DOHH2 (cell line): Measurements from ENCODE around the gene DENND1A.

ENCODE experiments used
- H3F3A ChIP-seq: fragments of 200-600 bp; sonication (generic), shearing (Covaris generic); 2 replicates; pipeline ENCODE4 v1.6.0; 2016; ENCODE audit warnings: antibody characterized with exemption, mild to moderate bottlenecking; ENCODE audit not compliant: control insufficient read depth, insufficient read depth
- H3K27ac ChIP-seq: fragments of 200-600 bp; sonication (generic); 2 replicates; pipeline ENCODE4 v1.5.1; 2014; ENCODE audit warnings: low read depth, mild to moderate bottlenecking, low read length, moderate library complexity
- H3K27me3 ChIP-seq: fragments of 200-600 bp; sonication (generic); 2 replicates; pipeline ENCODE4 v1.6.1; 2014; ENCODE audit warnings: mild to moderate bottlenecking, low read length, mixed read lengths; ENCODE audit not compliant: control insufficient read depth
- H3K36me3 ChIP-seq: fragments of 200-600 bp; sonication (generic); 2 replicates; pipeline ENCODE4 v1.6.1; 2014; ENCODE audit warnings: mild to moderate bottlenecking, low read length, moderate library complexity, mixed read lengths; ENCODE audit not compliant: control insufficient read depth
- H3K4me1 ChIP-seq: fragments of 200-600 bp; sonication (generic); 2 replicates; pipeline ENCODE4 v1.6.1; 2014; ENCODE audit warnings: mild to moderate bottlenecking, low read length, mixed read lengths; ENCODE audit not compliant: control insufficient read depth
- H3K4me2 ChIP-seq: fragments of 200-600 bp; sonication (generic); 2 replicates; pipeline ENCODE4 v1.6.0; 2014; ENCODE audit warnings: mild to moderate bottlenecking, low read length, moderate library complexity
- H3K4me3 ChIP-seq: fragments of 200-600 bp; sonication (generic); 2 replicates; pipeline ENCODE4 v1.5.1; 2014; ENCODE audit warnings: mild to moderate bottlenecking, low read length, mixed read lengths
- H3K79me2 ChIP-seq: fragments of 200-600 bp; sonication (generic); 2 replicates; pipeline ENCODE4 v1.6.1; 2014; ENCODE audit warnings: mild to moderate bottlenecking, low read length, mixed read lengths; ENCODE audit not compliant: control insufficient read depth
- H3K9me2 ChIP-seq: fragments of 200-600 bp; sonication (generic); replicated peaks from 2 replicates; pipeline ENCODE4 v1.6.1; 2014; ENCODE audit warnings: mild to moderate bottlenecking, low read length, mixed read lengths; ENCODE audit not compliant: control insufficient read depth
- H3K9me3 ChIP-seq: fragments of 200-600 bp; sonication (generic); 2 replicates; pipeline ENCODE4 v1.6.1; 2014; ENCODE audit warnings: antibody characterized with exemption, low read length, mixed read lengths; ENCODE audit not compliant: control insufficient read depth, insufficient read depth
- H4K20me1 ChIP-seq: fragments of 200-600 bp; sonication (generic); 2 replicates; pipeline ENCODE4 v1.6.0; 2014; ENCODE audit warnings: low read depth, mild to moderate bottlenecking, antibody characterized with exemption, low read length, moderate library complexity; ENCODE audit not compliant: control insufficient read depth, insufficient read depth
- EZH2phosphoT487 ChIP-seq: fragments of 200-600 bp; sonication (generic); IDR thresholded peaks from 2 replicates; pipeline ENCODE4 v1.6.1; 2017; ENCODE audit warnings: borderline replicate concordance, mild to moderate bottlenecking, antibody characterized with exemption, low read length, moderate library complexity, mixed read lengths
- TF ChIP-seq, protein P1 (sequence below): fragments of 200-600 bp; sonication (generic); IDR thresholded peaks from one replicate; pipeline ENCODE4 v1.5.1; 2014; ENCODE audit warnings: antibody characterized with exemption, mild to moderate bottlenecking, low read depth, low read length; ENCODE audit not compliant: poor library complexity, severe bottlenecking

Gene DENND1A

DNA sequence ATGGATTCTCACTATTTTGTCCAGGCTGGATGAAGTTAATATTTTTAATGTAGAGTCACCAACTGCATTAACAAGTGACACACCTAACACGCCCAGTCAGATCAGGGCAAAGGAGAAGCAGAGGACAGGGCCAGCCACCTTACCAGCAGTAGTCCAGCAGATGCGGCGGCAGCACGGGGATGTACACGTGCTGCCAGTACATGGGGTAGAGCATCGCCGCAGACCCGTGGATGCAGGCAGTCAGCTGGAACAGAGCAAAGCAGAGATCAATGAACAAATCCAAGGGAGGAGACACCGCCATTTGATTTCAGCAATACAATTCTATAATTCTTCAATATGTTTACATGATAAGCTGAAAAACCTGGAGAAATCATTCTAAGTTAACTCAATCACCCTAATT, 299.7 kb downstream of the DENND1A start:
- TF ChIP-seq, protein P1, sequence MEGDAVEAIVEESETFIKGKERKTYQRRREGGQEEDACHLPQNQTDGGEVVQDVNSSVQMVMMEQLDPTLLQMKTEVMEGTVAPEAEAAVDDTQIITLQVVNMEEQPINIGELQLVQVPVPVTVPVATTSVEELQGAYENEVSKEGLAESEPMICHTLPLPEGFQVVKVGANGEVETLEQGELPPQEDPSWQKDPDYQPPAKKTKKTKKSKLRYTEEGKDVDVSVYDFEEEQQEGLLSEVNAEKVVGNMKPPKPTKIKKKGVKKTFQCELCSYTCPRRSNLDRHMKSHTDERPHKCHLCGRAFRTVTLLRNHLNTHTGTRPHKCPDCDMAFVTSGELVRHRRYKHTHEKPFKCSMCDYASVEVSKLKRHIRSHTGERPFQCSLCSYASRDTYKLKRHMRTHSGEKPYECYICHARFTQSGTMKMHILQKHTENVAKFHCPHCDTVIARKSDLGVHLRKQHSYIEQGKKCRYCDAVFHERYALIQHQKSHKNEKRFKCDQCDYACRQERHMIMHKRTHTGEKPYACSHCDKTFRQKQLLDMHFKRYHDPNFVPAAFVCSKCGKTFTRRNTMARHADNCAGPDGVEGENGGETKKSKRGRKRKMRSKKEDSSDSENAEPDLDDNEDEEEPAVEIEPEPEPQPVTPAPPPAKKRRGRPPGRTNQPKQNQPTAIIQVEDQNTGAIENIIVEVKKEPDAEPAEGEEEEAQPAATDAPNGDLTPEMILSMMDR = no peak
- no peak for TF ChIP-seq EZH2phosphoT487
- H3K79me2 ChIP-seq = no peaks in the 10 kb centered on the region
- H3K4me2 ChIP-seq = no peak overlapping the region
- H4K20me1 ChIP-seq = no peaks in the 10 kb centered on the region
- no peaks in the 10 kb centered on the region for H3K27me3 ChIP-seq
- H3F3A ChIP-seq = no peaks in the 10 kb centered on the region
- no peak overlapping the region for H3K4me3 ChIP-seq
- no peak overlapping the region for H3K27ac ChIP-seq
- peaks cover 5% of the 10 kb centered on the region; the same call in 1 of the 2 replicates for H3K36me3 ChIP-seq
- H3K9me2 ChIP-seq = no peaks in the 10 kb centered on the region
- no peaks in the 10 kb centered on the region for H3K9me3 ChIP-seq
- no peaks in the 10 kb centered on the region for H3K4me1 ChIP-seq

DNA sequence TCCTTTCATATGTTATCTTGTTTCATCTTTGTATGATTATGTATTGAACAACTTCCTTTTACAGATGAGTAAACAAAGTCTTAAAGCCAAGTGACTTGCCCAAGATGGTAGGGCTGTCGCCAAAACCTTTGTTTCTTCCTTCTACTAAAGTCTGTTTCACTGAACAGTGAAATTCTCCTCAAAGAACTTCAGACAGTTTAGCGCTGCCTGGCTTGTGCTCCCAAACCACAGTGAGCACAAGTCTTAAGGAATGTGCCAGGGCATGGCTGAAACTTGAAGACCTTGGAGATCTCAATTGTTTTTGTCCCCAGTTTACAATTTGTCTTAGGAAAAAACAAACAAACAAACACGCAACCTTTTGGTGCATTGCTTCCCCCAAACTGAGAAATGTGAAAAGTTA, 300.4 kb downstream of the DENND1A start:
- H3K4me1 ChIP-seq = no peaks in the 10 kb centered on the region
- H3K79me2 ChIP-seq = no peaks in the 10 kb centered on the region
- peaks cover 5% of the 10 kb centered on the region; the same call in 1 of the 2 replicates for H3K36me3 ChIP-seq
- H4K20me1 ChIP-seq = no peaks in the 10 kb centered on the region
- H3K9me3 ChIP-seq = no peaks in the 10 kb centered on the region
- H3K4me2 ChIP-seq = no peak overlapping the region
- H3K4me3 ChIP-seq = no peak overlapping the region
- no peak overlapping the region for H3K27ac ChIP-seq
- no peaks in the 10 kb centered on the region for H3F3A ChIP-seq
- H3K27me3 ChIP-seq = no peaks in the 10 kb centered on the region
- TF ChIP-seq EZH2phosphoT487 = no peak
- TF ChIP-seq, protein P1 = no peak
- H3K9me2 ChIP-seq = no peaks in the 10 kb centered on the region

DNA sequence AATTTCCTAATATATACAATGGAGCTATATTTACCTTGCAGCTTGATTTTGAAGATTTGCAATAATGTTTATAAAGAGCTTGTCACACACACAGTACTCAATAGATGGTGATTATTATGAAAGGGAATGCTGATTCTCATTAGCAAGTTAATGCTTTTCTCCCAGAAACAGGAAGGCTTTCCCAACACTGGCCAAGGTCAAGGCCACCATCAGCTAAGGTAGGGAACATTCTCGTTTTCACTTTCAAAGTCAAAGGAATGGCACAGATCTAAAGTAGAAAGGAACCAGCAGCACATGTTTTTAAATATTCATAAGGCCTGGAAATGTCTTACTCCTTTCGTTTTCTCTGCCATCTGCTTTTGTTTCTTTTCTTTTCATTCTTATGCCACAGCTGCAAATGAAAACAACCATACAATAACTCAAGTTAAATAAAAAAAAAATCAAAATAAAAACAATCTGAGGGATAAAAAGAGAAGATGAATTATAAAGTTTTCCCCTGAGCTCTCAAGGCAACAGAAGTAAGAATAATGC, 307.1 kb downstream of the DENND1A start:
- no peak overlapping the region for H3K4me3 ChIP-seq
- H3K36me3 ChIP-seq = no peaks in the 10 kb centered on the region
- H3K27ac ChIP-seq = no peak overlapping the region
- H4K20me1 ChIP-seq = no peaks in the 10 kb centered on the region
- TF ChIP-seq, protein P1 = no peak
- TF ChIP-seq EZH2phosphoT487 = no peak
- H3K79me2 ChIP-seq = no peaks in the 10 kb centered on the region
- H3K4me1 ChIP-seq = no peaks in the 10 kb centered on the region
- no peaks in the 10 kb centered on the region for H3K27me3 ChIP-seq
- no peaks in the 10 kb centered on the region for H3F3A ChIP-seq
- H3K9me2 ChIP-seq = no peaks in the 10 kb centered on the region
- H3K4me2 ChIP-seq = no peak overlapping the region
- H3K9me3 ChIP-seq = no peaks in the 10 kb centered on the region

DNA sequence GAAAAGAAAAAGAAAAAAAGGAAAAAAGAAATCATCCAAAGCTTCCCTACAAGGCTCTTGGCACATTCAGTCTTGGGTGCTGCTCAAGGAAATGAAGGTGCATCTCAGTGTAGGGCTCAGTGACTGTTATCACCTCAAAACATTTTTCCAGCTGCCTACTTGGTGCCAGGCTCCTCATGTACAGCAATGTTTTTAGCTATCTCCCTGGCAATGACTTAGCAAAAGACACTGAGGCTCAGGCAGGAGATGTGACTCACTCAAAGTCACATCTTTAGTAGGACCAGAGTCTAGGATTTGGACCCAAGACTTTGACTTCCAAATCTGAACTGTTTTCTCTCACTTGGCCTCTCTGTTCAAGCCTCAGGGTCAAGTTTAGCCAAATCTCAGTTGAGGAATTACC, 309.7 kb downstream of the DENND1A start:
- Histone ChIP-seq H3K9me3 (no peaks in the 10 kb centered on the region), H3K27ac (no peak overlapping the region), H4K20me1 (no peaks in the 10 kb centered on the region), H3K4me2 (no peak overlapping the region), H3F3A (no peaks in the 10 kb centered on the region), H3K36me3 (no peaks in the 10 kb centered on the region), H3K4me1 (peaks cover 5% of the 10 kb centered on the region), H3K27me3 (no peaks in the 10 kb centered on the region), H3K4me3 (no peak overlapping the region), H3K9me2 (no peaks in the 10 kb centered on the region), H3K79me2 (no peaks in the 10 kb centered on the region)
- no peak for TF ChIP-seq EZH2phosphoT487
- TF ChIP-seq, protein P1 = no peak
